ENCODE measurements around the gene MXD3.

The MXD3 gene

DNA sequence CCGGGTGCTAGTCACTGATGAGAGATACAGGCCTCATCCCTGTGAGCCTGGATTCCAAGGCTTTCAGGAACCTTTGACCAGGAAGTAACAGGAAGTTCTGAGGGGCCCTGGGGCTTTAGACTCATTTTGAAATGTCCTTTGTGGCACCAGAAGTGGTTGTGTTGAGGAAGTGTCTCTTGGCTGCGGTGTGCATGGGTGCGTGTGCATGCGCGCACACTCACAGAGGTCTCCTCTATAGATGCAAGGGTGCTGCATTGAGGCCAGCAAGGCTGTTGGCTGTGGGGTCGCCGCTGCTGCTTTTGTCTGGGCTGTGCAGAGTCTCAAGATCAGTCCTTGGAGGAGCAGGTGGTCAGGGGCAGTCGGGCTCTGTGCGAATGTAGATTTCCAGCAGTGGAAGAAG is 15.8 kb downstream of the MXD3 start:
- TF ChIP-seq FOXP2 (optimal IDR thresholded peaks at IDR 0.05; ENCODE audit: borderline replicate concordance, extremely low read depth, extremely low read length, insufficient read depth) (no peak), TAF1 (IDR thresholded peaks at IDR 0.05; ENCODE audit: borderline replicate concordance, insufficient read depth, low read length) (no peak), SIN3A (IDR thresholded peaks at IDR 0.05; ENCODE audit: borderline replicate concordance, insufficient read depth, low read length) (no peak), POLR2AphosphoS5 (IDR thresholded peaks at IDR 0.05; ENCODE audit: low read depth, low read length) (no peak)
- TF ChIP-seq, protein P1, sequence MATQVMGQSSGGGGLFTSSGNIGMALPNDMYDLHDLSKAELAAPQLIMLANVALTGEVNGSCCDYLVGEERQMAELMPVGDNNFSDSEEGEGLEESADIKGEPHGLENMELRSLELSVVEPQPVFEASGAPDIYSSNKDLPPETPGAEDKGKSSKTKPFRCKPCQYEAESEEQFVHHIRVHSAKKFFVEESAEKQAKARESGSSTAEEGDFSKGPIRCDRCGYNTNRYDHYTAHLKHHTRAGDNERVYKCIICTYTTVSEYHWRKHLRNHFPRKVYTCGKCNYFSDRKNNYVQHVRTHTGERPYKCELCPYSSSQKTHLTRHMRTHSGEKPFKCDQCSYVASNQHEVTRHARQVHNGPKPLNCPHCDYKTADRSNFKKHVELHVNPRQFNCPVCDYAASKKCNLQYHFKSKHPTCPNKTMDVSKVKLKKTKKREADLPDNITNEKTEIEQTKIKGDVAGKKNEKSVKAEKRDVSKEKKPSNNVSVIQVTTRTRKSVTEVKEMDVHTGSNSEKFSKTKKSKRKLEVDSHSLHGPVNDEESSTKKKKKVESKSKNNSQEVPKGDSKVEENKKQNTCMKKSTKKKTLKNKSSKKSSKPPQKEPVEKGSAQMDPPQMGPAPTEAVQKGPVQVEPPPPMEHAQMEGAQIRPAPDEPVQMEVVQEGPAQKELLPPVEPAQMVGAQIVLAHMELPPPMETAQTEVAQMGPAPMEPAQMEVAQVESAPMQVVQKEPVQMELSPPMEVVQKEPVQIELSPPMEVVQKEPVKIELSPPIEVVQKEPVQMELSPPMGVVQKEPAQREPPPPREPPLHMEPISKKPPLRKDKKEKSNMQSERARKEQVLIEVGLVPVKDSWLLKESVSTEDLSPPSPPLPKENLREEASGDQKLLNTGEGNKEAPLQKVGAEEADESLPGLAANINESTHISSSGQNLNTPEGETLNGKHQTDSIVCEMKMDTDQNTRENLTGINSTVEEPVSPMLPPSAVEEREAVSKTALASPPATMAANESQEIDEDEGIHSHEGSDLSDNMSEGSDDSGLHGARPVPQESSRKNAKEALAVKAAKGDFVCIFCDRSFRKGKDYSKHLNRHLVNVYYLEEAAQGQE (IDR thresholded peaks at IDR 0.05; ENCODE audit: insufficient read depth in 1 of 2, low read depth in 2 of 2, low read length in 2 of 2), result no peak

DNA sequence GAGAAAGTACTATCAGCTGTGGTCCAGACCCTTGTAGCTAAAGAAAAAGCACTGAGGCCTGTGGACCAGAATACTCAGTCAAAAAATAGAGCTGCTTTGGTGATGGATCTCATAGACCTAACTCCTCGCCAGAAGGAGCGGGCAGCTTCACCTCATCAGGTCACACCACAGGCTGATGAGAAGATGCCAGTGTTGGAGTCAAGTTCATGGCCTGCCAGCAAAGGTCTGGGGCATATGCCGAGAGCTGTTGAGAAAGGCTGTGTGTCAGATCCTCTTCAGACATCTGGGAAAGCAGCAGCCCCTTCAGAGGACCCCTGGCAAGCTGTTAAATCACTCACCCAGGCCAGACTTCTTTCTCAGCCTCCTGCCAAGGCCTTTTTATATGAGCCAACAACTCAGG is 17.1 kb downstream of the MXD3 start:
- TF ChIP-seq POLR2AphosphoS5 (IDR thresholded peaks at IDR 0.05; ENCODE audit: low read depth, low read length) (no peak), FOXP2 (optimal IDR thresholded peaks at IDR 0.05; ENCODE audit: borderline replicate concordance, extremely low read depth, extremely low read length, insufficient read depth) (no peak), TAF1 (IDR thresholded peaks at IDR 0.05; ENCODE audit: borderline replicate concordance, insufficient read depth, low read length) (no peak)
- TF ChIP-seq, protein P1 (IDR thresholded peaks at IDR 0.05; ENCODE audit: insufficient read depth in 1 of 2, low read depth in 2 of 2, low read length in 2 of 2), result no peak

DNA sequence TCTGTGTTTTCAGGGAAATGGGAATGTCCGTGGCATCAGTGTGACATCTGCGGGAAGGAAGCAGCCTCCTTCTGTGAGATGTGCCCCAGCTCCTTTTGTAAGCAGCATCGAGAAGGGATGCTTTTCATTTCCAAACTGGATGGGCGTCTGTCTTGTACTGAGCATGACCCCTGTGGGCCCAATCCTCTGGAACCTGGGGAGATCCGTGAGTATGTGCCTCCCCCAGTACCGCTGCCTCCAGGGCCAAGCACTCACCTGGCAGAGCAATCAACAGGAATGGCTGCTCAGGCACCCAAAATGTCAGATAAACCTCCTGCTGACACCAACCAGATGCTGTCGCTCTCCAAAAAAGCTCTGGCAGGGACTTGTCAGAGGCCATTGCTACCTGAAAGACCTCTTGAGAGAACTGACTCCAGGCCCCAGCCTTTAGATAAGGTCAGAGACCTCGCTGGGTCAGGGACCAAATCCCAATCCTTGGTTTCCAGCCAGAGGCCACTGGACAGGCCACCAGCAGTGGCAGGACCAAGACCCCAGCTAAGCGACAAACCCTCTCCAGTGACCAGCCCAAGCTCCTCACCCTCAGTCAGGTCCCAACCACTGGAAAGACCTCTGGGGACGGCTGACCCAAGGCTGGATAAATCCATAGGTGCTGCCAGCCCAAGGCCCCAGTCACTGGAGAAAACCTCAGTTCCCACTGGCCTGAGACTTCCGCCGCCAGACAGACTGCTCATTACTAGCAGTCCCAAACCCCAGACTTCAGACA is 17.7 kb downstream of the MXD3 start:
- TF ChIP-seq POLR2AphosphoS5 (IDR thresholded peaks at IDR 0.05; ENCODE audit: low read depth, low read length) (no peak), FOXP2 (optimal IDR thresholded peaks at IDR 0.05; ENCODE audit: borderline replicate concordance, extremely low read depth, extremely low read length, insufficient read depth) (no peak), SIN3A (IDR thresholded peaks at IDR 0.05; ENCODE audit: borderline replicate concordance, insufficient read depth, low read length) (no peak), TAF1 (IDR thresholded peaks at IDR 0.05; ENCODE audit: borderline replicate concordance, insufficient read depth, low read length) (no peak)
- TF ChIP-seq, protein P1 (IDR thresholded peaks at IDR 0.05; ENCODE audit: insufficient read depth in 1 of 2, low read depth in 2 of 2, low read length in 2 of 2), result no peak

DNA sequence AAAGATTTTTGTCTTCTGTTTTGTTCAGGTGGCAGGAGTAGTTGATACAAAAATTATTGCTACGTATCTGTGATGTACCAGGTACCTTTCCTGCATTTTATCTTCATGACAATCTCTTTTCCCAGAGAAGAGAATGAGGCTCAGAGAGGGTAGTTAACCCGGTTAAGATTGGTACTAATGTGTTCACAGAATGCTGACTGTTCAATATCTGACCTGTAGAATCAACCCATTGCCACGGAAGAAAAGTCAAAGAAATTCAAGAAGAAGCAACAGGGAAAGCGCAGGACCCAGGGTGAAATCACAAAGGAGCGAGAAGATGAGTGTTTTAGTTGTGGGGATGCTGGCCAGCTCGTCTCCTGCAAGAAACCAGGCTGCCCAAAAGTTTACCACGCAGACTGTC is 20.0 kb downstream of the MXD3 start:
- no peak for TF ChIP-seq FOXP2 (optimal IDR thresholded peaks at IDR 0.05; ENCODE audit: borderline replicate concordance, extremely low read depth, extremely low read length, insufficient read depth)
- TF ChIP-seq, protein P1 (IDR thresholded peaks at IDR 0.05; ENCODE audit: insufficient read depth in 1 of 2, low read depth in 2 of 2, low read length in 2 of 2), result no peak

Data from PFSK-1 (cell line).